ENCODE results near the gene TMEM30B.

GRCh38 chr14:61264010-61264571 is 17.0 kb downstream of the TMEM30B start:
- TF ChIP-seq POLR2AphosphoS5 (IDR thresholded peaks at IDR 0.05), result no peak
- no peak for TF ChIP-seq POLR2A (IDR thresholded peaks at IDR 0.05)
- no peak for TF ChIP-seq EP300 (IDR thresholded peaks at IDR 0.05)
- TF ChIP-seq CTCF (IDR thresholded peaks at IDR 0.05), result no peak
